Body of pancreas (tissue), 4 donors: Measurements from ENCODE around the gene ADAMTS13. TPM values are rescaled to one million over a fixed set of nuclear protein-coding genes. Genes with fewer than 3 reads are reported as not detected.

Experiments used
- ATAC-seq: fragments of 150-250 bp; one replicate; pipeline ENCODE4 v1.9.1; 2016
- DNase-seq, 4 donors: peaks; one replicate each; pipeline ENCODE4 v3.0.0-alpha.2; 2019
- H3K27ac ChIP-seq, 4 donors: fragments of 200-600 bp; sonication (generic); 1 replicate in 3 of 4; 2 replicates in 1 of 4; pipeline versions ENCODE4 v1.5.1 to v1.6.1; 2016 to 2019; ENCODE audit warnings: mild to moderate bottlenecking in 1 of 4, mixed read lengths in 1 of 4, moderate library complexity in 1 of 4
- H3K27me3 ChIP-seq, 2 donors: fragments of 200-600 bp; sonication (generic); one replicate each; pipeline ENCODE4 v1.6.0; 2016; ENCODE audit warnings: mild to moderate bottlenecking in 1 of 2
- H3K36me3 ChIP-seq, 2 donors: fragments of 200-600 bp; sonication (generic); replicated peaks in 1 of 2; 2 replicates each; pipeline ENCODE4 v1.5.1; 2016; ENCODE audit warnings: low read depth in 2 of 2; ENCODE audit not compliant: insufficient read depth in 1 of 2
- H3K4me1 ChIP-seq: fragments of 200-600 bp; sonication (generic); one replicate; pipeline ENCODE4 v1.6.0; 2016
- H3K4me3 ChIP-seq, 2 donors: fragments of 200-600 bp; sonication (generic); 1 replicate in 1 of 2; 2 replicates in 1 of 2; pipeline ENCODE4 v1.5.1; 2016 to 2019
- H3K9me3 ChIP-seq, 3 donors: fragments of 200-600 bp; sonication (generic); 1 replicate in 2 of 3; 2 replicates in 1 of 3; pipeline ENCODE4 v1.5.1; 2016
- CTCF ChIP-seq, 7 experiments: fragments of 450-650 bp in 4 of 7; fragments of 200-600 bp in 3 of 7; sonication (generic) in 3 of 7; IDR thresholded peaks; one replicate each; pipeline ENCODE4 v1.5.1; 2016 to 2019; ENCODE audit warnings: antibody characterized with exemption in 7 of 7
- POLR2A ChIP-seq, 3 donors: fragments of 450-650 bp; IDR thresholded peaks; one replicate each; pipeline ENCODE4 v1.6.1; 2016; ENCODE audit warnings: antibody characterized with exemption in 3 of 3, mild to moderate bottlenecking in 2 of 3
- WGBS, 2 donors: methylation state at CpG; one replicate each; pipeline ENCODE4 v1.1.5; 2017; 5-methylcytosine and 5-hydroxymethylcytosine counted together
- intact Hi-C: fragments of 100-400 bp; cut with DNase I; formaldehyde crosslinking; loops from one replicate; pipeline ENCODE4 v1.15.1; 2023
- total RNA-seq, 2 donors: library from RNA; depleted of rRNA; stranded (reverse); fragments of >200 nt; gene quantifications; one replicate each; pipeline ENCODE4 v1.1.0, GENCODE V29; 2016

Gene ADAMTS13
- total RNA-seq, 2 donors from 2014 or later = 2.3 to 5.6 TPM

- no peak for TF ChIP-seq CTCF (IDR thresholded peaks at IDR 0.05)
- TF ChIP-seq POLR2A (IDR thresholded peaks at IDR 0.05) = peak in 2 of 3 donors; percentile 9 to 50
- peak overlapping the region; percentile 93 to 98 (median 96) for H3K27ac ChIP-seq
- H3K27me3 ChIP-seq = no peaks in the 10 kb centered on the region
- ATAC-seq (peak; percentile 36), DNase-seq (peak; percentile 87 to 93 (median 90))
- WGBS, 2 donors = 3 to 5% methylated on average over 21 of the region's 30 CpGs
- peak overlapping the region; percentile 32 to 84 for H3K4me3 ChIP-seq
- no peaks in the 10 kb centered on the region for H3K36me3 ChIP-seq
- intact Hi-C loops = no loop called here
- no peaks in the 10 kb centered on the region for H3K9me3 ChIP-seq
- peaks cover 22% of the 10 kb centered on the region for H3K4me1 ChIP-seq
Observed at GRCh38 chr9:133460405-133461175, 38.4 kb downstream of the ADAMTS13 start.

- no peaks in the 10 kb centered on the region for H3K9me3 ChIP-seq
- no peak overlapping the region for H3K4me3 ChIP-seq
- no peaks in the 10 kb centered on the region for H3K27me3 ChIP-seq
- ATAC-seq (no peak), DNase-seq (peak in 3 of 4 donors; percentile 38 to 56 (median 49))
- peaks cover 22% of the 10 kb centered on the region for H3K4me1 ChIP-seq
- WGBS, 2 donors = 49 to 81% methylated on average over 2 to 4 of the region's 4 CpGs
- intact Hi-C loops = no loop called here
- H3K27ac ChIP-seq = peak overlapping the region in 2 of 4 donors; percentile 93 to 97
- TF ChIP-seq POLR2A (IDR thresholded peaks at IDR 0.05) (no peak), CTCF (IDR thresholded peaks at IDR 0.05) (no peak)
- H3K36me3 ChIP-seq = no peaks in the 10 kb centered on the region
Observed at GRCh38 chr9:133461975-133462374, 39.8 kb downstream of the ADAMTS13 start.

- 86 to 88% methylated on average over 21 to 22 of the region's 22 CpGs for WGBS, 2 donors
- intact Hi-C loops = no loop called here
- no peak overlapping the region for H3K4me3 ChIP-seq
- ATAC-seq = no peak
- peaks cover 31% of the 10 kb centered on the region for H3K4me1 ChIP-seq
- no peaks in the 10 kb centered on the region for H3K27me3 ChIP-seq
- no peak for TF ChIP-seq POLR2A (IDR thresholded peaks at IDR 0.05)
- peak in 3 of 7 experiments; percentile 25 to 40 (median 27) for TF ChIP-seq CTCF (IDR thresholded peaks at IDR 0.05)
- H3K9me3 ChIP-seq = no peaks in the 10 kb centered on the region
- peak in 1 of 4 donors; percentile 28 for DNase-seq
- H3K27ac ChIP-seq = peak overlapping the region in 1 of 4 donors; percentile 34
- H3K36me3 ChIP-seq = no peaks in the 10 kb centered on the region
Observed at GRCh38 chr9:133463234-133463863, 41.2 kb downstream of the ADAMTS13 start.

- intact Hi-C loops = no loop called here
- Histone ChIP-seq H3K4me1 (peaks cover 27% of the 10 kb centered on the region), H3K27ac (peak overlapping the region in 1 of 4 donors; percentile 34), H3K9me3 (no peaks in the 10 kb centered on the region), H3K27me3 (no peaks in the 10 kb centered on the region), H3K4me3 (no peak overlapping the region), H3K36me3 (no peaks in the 10 kb centered on the region)
- no peak for DNase-seq
- no peak for TF ChIP-seq CTCF (IDR thresholded peaks at IDR 0.05)
- no peak for TF ChIP-seq POLR2A (IDR thresholded peaks at IDR 0.05)
- 74 to 76% methylated on average over 13 to 24 of the region's 24 CpGs for WGBS, 2 donors
- no peak for ATAC-seq
Observed at GRCh38 chr9:133463864-133464615, 41.9 kb downstream of the ADAMTS13 start.
